Ovary (tissue), 9 donors: Measurements from ENCODE around the gene HOOK2. TPM values are rescaled to one million over a fixed set of nuclear protein-coding genes. Genes with fewer than 3 reads are reported as not detected.
"Not testable (repeated sequence)": the region's sequence is repeated elsewhere in the genome, so short reads cannot be mapped to it uniquely, and the experiment has no call there.

ENCODE experiments used
- DNase-seq, 5 donors: peaks; one replicate each; pipeline ENCODE4 v3.0.0-alpha.2; 2019 to 2020
- H3K27ac ChIP-seq, 2 donors: fragments of 200-600 bp; one replicate each; pipeline versions ENCODE4 v1.5.1 to v1.8.0; 2019 to 2022
- H3K27me3 ChIP-seq: fragments of 200-600 bp; one replicate; pipeline ENCODE4 v1.8.0; 2022
- H3K36me3 ChIP-seq: fragments of 200-600 bp; sonication (generic); one replicate; pipeline ENCODE4 v1.5.1; 2019
- H3K4me1 ChIP-seq: one replicate; pipeline ENCODE4 v1.8.1; 2013; ENCODE audit warnings: mild to moderate bottlenecking, moderate library complexity; ENCODE audit not compliant: insufficient read depth
- H3K4me3 ChIP-seq: fragments of 200-600 bp; sonication (generic); one replicate; pipeline ENCODE4 v1.5.1; 2017
- H3K9me3 ChIP-seq, 2 donors: fragments of 200-600 bp in 1 of 2; sonication (generic) in 1 of 2; one replicate each; pipeline versions ENCODE4 v1.5.1 to v1.8.1; 2013 to 2019; ENCODE audit warnings: mild to moderate bottlenecking in 1 of 2, moderate library complexity in 1 of 2
- CTCF ChIP-seq, 3 donors: fragments of 450-650 bp in 2 of 3; fragments of 200-600 bp in 1 of 3; IDR thresholded peaks; one replicate each; pipeline versions ENCODE4 v1.5.1 to v1.8.0; 2016 to 2022; ENCODE audit warnings: antibody characterized with exemption in 3 of 3, mild to moderate bottlenecking in 1 of 3
- EP300 ChIP-seq: sonication (generic); formaldehyde crosslinking; IDR thresholded peaks from one replicate; pipeline ENCODE4 v1.6.1; 2017; ENCODE audit warnings: antibody characterized with exemption
- POLR2A ChIP-seq: fragments of 450-650 bp; IDR thresholded peaks from one replicate; pipeline ENCODE4 v1.6.1; 2017; ENCODE audit warnings: antibody characterized with exemption, mild to moderate bottlenecking, moderate library complexity
- WGBS, 3 donors: extraction: QIAGEN DNeasy Blood & Tissue Kit in 1 of 3; methylation state at CpG; one replicate each; pipeline versions ENCODE4 v1.1.5 to v1.1.7; 2013 to 2017; 5-methylcytosine and 5-hydroxymethylcytosine counted together
- intact Hi-C, 4 donors: fragments of 100-400 bp; cut with DNase I; formaldehyde crosslinking; loops; one replicate each; pipeline versions ENCODE4 v1.11.0 to v1.15.1; 2022 to 2023
- polyA plus RNA-seq, 2 donors: library from polyadenylated mRNA; stranded (reverse); fragments of 200-250 nt in 1 of 2; fragments of 350-450 nt in 1 of 2; fragmentation: Illumina TruSeq in 1 of 2; extraction: RNeasy Lipid Tissue Mini Kit (QIAGEN cat#74804) in 1 of 2; gene quantifications; one replicate each; pipeline ENCODE4 v1.2.3, GENCODE V29; 2013 to 2014
- total RNA-seq, 7 donors: library from RNA; depleted of rRNA in 2 of 7; stranded (reverse); fragments of >200 nt in 2 of 7; fragmentation: NEBNext Ultra II Directional in 3 of 7; extraction: Animal tissue kit (Norgen Biotek cat#: 25700) in 3 of 7; gene quantifications; one replicate each; pipeline versions ENCODE4 v1.1.0 to v1.2.4, GENCODE V29; 2016 to 2023
- donor health status: DM: no; HTN: no; CAD: no; lungs with moderate emphysema.
- donor health status: DM: no; HTN: no; CAD: no.
- donor health status: Bipolar disorder and iron deficiency.
- donor health status: DM: yes; HTN: yes; CAD: no.
- donor health status: DM: no; HTN: no; CAD: no.
- donor health status: DM: yes; HTN: yes; CAD: no.

HOOK2 gene
- total and polyA plus RNA-seq, 9 donors = 12.2 to 52.2 (median 27.9) TPM

- Histone ChIP-seq H3K4me1 (peaks cover 6% of the 10 kb centered on the region), H3K9me3 (no peaks in the 10 kb centered on the region), H3K4me3 (peak within 1 kb of the TSS; percentile 78), H3K27ac (peak within 1 kb of the TSS; percentile 44 to 75), H3K36me3 (no peaks in the 10 kb centered on the region), H3K27me3 (no peaks in the 10 kb centered on the region)
- 0 to 1% (median 0%) methylated on average over 23 to 78 of the region's 78 CpGs for WGBS, 3 donors
- intact Hi-C loops = loop anchor here in 3 of 4 donors (5.0 kb wide), 1 partner anchor 34 kb away; no protein-coding TSS in a partner anchor
- peak; percentile 83 to 92 (median 88) for DNase-seq
- TF ChIP-seq POLR2A (peak; percentile 68), EP300 (no peak), CTCF (IDR thresholded peaks at IDR 0.05) (peak in 1 of 3 donors; percentile 16)
These were observed 26.3 kb upstream of the HOOK2 start, which contains the start of the genes PRDX2 and THSD8 for GRCh38 chr19:12801466-12802266. PRDX2 (minus strand) TSS chr19:12801800; CDS start chr19:12801261, 539 bp downstream. THSD8 (plus strand) TSS chr19:12802069; CDS start chr19:12802072, 3 bp downstream.

GRCh38 chr19:12800923-12801465 is 25.6 kb upstream of the HOOK2 start:
- Histone ChIP-seq H3K27me3 (no peaks in the 10 kb centered on the region), H3K27ac (peak overlapping the region; percentile 44 to 75), H3K36me3 (no peaks in the 10 kb centered on the region), H3K4me1 (peaks cover 4% of the 10 kb centered on the region), H3K4me3 (peak overlapping the region; percentile 78), H3K9me3 (no peaks in the 10 kb centered on the region)
- intact Hi-C loops = loop anchor here in 3 of 4 donors (5.0 kb wide), 1 partner anchor 34 kb away; no protein-coding TSS in a partner anchor
- peak in 2 of 5 donors; percentile 48 to 54 for DNase-seq
- TF ChIP-seq POLR2A = no peak
- peak in 1 of 3 donors; percentile 3 for TF ChIP-seq CTCF (IDR thresholded peaks at IDR 0.05)
- no peak for TF ChIP-seq EP300
- 2 to 5% (median 4%) methylated on average over 36 to 38 of the region's 38 CpGs for WGBS, 3 donors

- H3K36me3 ChIP-seq = no peaks in the 10 kb centered on the region
- peak overlapping the region; percentile 78 for H3K4me3 ChIP-seq
- peaks cover 4% of the 10 kb centered on the region for H3K4me1 ChIP-seq
- no peaks in the 10 kb centered on the region for H3K9me3 ChIP-seq
- intact Hi-C loops = loop anchor here in 3 of 4 donors (5.0 kb wide), 1 partner anchor 33 kb away; no protein-coding TSS in a partner anchor
- WGBS, 3 donors = 50 to 75% (median 73%) methylated on average over 1 of the region's 1 CpG
- no peak overlapping the region for H3K27ac ChIP-seq
- no peak for DNase-seq
- H3K27me3 ChIP-seq = no peaks in the 10 kb centered on the region
- TF ChIP-seq CTCF (IDR thresholded peaks at IDR 0.05) (no peak), POLR2A (no peak), EP300 (no peak)
These were observed 25.1 kb upstream of the HOOK2 start for GRCh38 chr19:12800466-12800770.

GRCh38 chr19:12799742-12800465 is 24.6 kb upstream of the HOOK2 start:
- TF ChIP-seq POLR2A = no peak
- no peak for TF ChIP-seq CTCF (IDR thresholded peaks at IDR 0.05)
- TF ChIP-seq EP300 = no peak
- DNase-seq = peak in 2 of 5 donors; percentile 25 to 29
- Histone ChIP-seq H3K36me3 (no peaks in the 10 kb centered on the region), H3K27me3 (no peaks in the 10 kb centered on the region), H3K9me3 (no peaks in the 10 kb centered on the region), H3K4me1 (peaks cover 4% of the 10 kb centered on the region), H3K4me3 (no peak overlapping the region), H3K27ac (no peak overlapping the region)
- WGBS, 3 donors = 83 to 87% (median 83%) methylated on average over 18 of the region's 18 CpGs
- intact Hi-C loops = loop anchor here (5.0 kb wide), 2 partner anchors 33 to 38 kb away; no protein-coding TSS in a partner anchor

- not testable (repeated sequence) for H3K36me3 ChIP-seq, H3K27me3 ChIP-seq, H3K27ac ChIP-seq, H3K9me3 ChIP-seq, H3K4me1 ChIP-seq, H3K4me3 ChIP-seq
- peak in 1 of 5 donors; percentile 27 for DNase-seq
- intact Hi-C loops = loop anchor here in 3 of 4 donors (2.0 to 5.0 kb wide), 2 partner anchors 21 to 35 kb away; no protein-coding TSS in a partner anchor
- WGBS, 3 donors = 90 to 94% (median 93%) methylated on average over 7 of the region's 7 CpGs
These were observed 22.3 kb upstream of the HOOK2 start for GRCh38 chr19:12797607-12798006.
